ENCODE measurements around the gene TDRD1.
"Not testable (repeated sequence)": the region's sequence is repeated elsewhere in the genome, so short reads cannot be mapped to it uniquely, and the experiment has no call there.

TDRD1 gene

DNA sequence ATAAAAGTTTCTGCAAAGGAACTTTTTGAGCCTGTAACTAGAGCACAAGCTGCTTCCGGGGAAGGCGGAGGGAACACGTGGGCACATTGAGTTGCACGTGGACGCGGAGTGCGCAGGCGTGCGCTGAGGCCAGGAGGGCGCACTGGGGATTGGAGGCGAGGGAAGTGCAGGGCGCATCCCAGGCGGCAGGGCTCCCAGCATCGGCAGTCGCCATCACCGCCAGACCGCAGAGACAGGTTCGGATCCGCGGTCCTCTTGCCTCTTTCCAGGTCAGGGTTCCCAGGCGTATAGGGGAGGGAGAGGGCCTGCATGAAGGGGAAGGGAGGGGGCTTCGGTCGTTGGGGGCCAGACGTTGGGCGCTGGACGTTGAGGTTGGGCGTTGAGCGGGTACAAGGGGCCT is at the start of gene TDRD1:
Gene TDRD1, plus strand, starts transcription at position 206 of the 400 bp plus-strand sequence. CDS start 8,479 bp downstream, outside the sequence.
- DNase-seq, result no peak

GRCh38 chr10:114131094-114131493 is 48.1 kb upstream of the TDRD1 start:
- no peak for DNase-seq

- no peak for DNase-seq
Observed at GRCh38 chr10:114135476-114135875, 43.7 kb upstream of the TDRD1 start.

DNA sequence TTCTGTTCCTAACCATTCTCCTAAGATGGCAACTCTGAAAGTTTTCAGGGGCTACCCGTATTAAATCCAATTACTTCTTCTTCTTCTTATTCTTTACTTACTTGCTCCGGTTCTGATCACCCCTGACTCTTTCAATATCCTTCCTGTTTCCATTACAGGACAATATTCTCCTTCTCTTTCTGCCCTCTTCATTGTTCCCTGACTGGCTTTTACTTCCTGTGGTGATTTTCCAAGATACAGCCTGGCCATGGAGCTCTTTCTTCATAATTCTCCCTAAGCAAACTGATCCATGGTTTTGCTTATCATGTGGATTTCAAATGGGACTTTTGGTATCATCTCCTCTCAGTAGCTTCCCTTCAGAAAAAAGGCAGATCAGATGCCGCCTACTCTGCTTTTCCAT is 40.6 kb upstream of the TDRD1 start:
- DNase-seq, result no peak

GRCh38 chr10:114140036-114140435 is 39.1 kb upstream of the TDRD1 start:
- DNase-seq, result no peak

DNA sequence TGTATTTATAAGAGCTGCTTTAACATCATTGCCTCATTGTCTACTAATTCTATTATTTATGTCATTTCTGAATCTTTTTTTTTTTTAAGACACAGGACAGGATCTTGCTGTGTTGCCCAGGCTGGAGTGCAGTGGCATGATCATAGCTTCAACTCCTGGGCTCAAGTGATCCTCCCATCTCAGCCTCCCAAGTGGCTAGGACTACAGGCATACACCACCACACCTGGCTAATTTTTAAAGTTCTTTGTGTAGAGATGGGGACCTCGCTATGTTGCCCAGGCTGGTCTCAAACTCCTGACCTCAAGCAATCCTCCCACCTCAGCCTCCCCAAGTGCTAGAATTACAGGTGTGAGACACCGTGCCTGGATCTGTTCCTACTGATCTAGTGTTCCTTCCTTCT is 38.3 kb upstream of the TDRD1 start:
- not testable (repeated sequence) for DNase-seq

DNA sequence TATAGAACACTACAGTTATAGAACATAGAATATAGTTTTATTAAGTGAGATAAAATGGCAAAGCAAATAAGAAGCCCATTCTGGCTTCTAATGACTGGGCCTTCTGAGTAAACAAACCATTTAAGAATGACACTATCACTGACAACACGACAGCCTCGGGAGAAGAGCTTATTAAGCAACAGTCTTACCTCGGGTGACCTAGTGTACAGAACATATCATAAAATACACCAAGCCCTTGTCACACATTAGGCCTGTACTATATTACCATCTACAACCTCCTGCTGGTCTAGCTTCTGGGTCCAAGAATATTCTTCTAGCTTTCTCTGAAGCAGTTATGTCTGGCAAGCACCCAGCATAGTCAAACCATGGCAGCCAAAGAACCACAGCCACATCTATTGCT is 37.1 kb upstream of the TDRD1 start:
- DNase-seq, result no peak

DNA sequence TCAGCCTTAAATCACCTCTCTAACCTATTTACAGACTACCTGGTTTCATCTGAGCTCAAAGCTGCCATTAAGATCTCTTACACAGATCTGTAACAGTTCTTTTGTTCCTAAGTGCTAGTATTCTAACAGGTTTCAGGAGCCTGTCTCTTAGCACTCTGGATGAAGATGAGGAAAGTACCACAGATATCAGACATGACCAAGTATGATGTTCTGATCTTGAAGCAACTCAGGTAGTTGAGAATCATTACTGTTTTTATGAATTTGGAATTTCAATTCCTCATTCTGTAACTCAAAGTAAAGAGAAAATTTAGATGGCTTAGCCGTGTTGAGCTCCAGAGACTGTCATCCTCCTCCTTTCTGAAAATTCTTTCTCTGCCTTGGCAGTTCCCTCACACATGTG is 36.0 kb upstream of the TDRD1 start:
- DNase-seq, result no peak

DNA sequence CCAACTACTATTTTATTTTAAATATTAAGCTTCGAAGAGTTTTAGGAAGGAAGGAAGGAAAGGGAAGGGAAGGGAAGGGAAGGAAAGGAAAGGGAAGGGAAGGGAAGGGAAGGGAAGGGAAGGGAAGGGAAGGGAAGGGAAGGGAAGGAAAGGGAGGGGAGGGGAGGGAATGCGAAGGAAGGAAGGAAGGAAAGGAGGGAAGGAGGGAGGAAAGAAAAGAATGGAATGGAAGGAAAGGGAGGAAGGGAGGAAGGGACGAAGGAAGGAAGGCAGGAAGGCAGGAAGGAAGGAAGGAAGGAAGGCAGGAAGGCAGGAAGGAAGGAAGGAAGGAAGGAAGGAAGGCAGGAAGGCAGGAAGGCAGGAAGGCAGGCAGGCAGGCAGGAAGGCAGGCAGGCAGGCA is 29.7 kb upstream of the TDRD1 start:
- not testable (repeated sequence) for DNase-seq

GRCh38 chr10:114151486-114151885 is 27.7 kb upstream of the TDRD1 start:
- DNase-seq, result no peak

- DNase-seq, result no peak
Observed at GRCh38 chr10:114151892-114152291, 27.3 kb upstream of the TDRD1 start.

- DNase-seq, result no peak
Observed at GRCh38 chr10:114157912-114158311, 21.2 kb upstream of the TDRD1 start.

DNA sequence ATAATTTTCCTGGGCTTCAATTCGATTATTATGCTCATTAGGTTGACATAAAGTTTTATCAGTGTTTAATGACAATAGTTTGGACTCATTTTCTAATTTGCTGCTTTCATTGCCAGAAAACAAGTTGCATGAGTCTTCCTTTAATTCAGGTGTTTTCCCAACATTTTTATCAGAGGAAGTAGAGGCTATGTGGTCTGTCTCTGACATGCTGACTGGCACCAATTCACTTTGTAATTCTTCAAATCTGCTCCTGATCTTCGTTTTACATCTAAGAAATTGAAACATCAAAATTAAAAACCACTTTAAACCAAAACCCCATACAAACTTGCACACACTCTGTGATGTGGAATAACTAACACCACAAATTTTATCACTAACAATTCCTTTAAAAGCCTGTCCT is 16.1 kb upstream of the TDRD1 start:
- DNase-seq, result no peak

GRCh38 chr10:114166043-114166442 is 13.1 kb upstream of the TDRD1 start:
- no peak for DNase-seq

GRCh38 chr10:114166494-114166893 is 12.7 kb upstream of the TDRD1 start:
- DNase-seq, result no peak

GRCh38 chr10:114167985-114168384 is 11.2 kb upstream of the TDRD1 start:
- DNase-seq, result no peak

DNA sequence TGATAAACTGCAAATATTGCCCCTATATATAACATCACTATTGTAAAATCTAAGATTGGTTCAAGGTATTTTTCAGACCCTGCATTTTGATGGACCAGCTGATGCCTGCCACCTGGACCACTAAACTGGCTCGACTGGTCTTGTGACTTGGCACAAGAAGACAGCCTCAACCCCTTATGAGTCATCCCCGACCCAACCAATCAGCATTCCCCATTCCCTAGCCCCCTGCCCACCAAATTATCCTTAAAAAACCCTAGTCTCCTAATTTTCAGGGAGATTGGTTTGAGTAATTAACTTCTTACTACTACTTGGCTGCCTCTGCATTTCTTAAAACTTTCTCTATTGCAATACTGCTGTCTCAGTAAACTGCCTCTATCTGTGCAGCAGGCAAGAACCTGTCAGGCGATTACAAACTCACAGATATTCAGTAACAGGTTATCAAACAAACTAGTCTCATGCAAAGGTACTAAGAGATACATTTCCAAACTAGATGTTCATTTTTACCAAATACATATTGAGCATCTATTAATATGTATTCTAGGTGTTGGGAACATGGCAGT is 10.6 kb upstream of the TDRD1 start:
- DNase-seq, result no peak

DNA sequence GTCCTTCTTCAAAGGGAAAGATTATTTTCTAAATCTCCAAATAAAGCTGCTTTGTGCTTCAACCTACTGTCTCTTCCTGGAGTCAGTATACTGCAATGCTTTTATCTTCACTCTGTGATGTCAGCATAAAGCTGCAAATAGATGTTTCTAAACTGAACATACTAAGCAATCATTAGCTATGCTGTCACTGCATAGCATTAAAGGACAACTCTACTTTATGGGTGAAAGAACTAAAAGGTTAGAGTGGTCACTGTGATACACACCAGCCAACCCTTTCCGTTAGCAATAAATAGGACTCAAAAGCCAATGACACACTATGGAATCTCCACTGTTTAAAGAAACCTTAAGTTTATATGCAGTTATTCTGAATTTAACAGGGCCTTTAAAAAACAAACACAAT is 6.9 kb upstream of the TDRD1 start:
- no peak for DNase-seq

DNA sequence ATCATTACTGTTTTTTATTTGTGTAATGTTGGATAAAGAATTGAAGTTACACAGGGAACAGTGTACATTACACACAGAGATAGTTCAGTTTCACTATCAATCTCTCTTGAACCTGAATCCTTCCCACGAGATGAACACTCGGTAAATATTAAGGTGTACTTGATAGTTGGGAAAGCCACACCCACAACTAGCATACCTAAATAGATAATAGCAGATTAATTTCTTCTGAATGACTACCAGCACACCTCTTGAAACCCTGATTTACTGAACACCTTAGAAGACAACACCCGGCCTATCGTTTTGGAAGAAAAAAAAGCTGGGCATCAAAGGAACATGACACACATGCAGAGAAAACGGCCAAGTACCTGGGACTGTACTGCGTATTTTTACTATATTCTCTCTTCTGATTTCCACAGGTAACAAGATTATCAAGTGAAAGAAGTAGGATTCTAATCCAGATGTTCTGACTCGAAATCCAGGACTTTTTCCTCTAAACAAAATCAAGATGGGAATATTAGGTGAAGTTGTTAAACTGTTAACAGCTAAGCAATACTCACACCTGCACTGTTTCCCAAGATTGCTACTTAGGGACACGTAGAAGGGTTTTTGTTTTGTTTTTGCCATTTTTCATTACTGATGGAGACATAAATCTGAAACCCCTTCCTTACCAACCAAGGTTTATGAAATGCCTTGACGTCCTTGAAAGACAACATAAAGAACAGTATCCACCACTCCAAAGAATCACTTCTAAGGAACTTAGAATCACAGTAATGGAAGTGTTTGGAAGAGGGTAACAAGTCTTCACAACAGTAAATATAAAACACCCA is 6.2 kb upstream of the TDRD1 start:
- DNase-seq, result no peak

- no peak for DNase-seq
Observed at GRCh38 chr10:114173603-114173920, 5.6 kb upstream of the TDRD1 start.

GRCh38 chr10:114173921-114174694 is 5.0 kb upstream of the TDRD1 start, which contains the start of gene CCDC186:
Gene CCDC186, minus strand, starts transcription at chr10:114174203. Its CDS starts 10,935 bp downstream, at chr10:114163268.
- DNase-seq, result no peak

- DNase-seq, result no peak
Observed at GRCh38 chr10:114174695-114175188, 4.4 kb upstream of the TDRD1 start.

- DNase-seq, result no peak
Observed at GRCh38 chr10:114175667-114176066, 3.5 kb upstream of the TDRD1 start.

DNA sequence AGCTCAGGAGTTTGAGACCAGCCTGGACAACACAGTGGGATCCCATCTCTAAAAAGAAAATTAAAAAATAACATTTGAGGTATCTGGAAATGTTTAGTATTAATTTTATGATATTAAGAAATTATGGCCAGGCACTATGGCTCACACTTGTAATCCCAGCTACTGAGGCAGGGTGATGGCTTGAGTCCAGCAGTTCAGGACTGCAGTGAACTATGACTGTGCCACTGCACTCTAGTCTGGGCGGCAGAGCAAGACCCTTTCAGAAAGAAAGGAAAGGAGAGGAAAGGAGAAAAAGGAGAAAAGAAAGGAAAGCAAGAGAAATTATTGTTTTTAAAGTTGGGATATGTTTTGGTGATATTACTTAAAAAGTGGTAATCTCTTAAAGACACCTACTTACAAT is 2.6 kb upstream of the TDRD1 start:
- DNase-seq, result no peak

All from NCI-H524 treated with DMSO at 0.1 percent for 48 hours (cell line).